Prostate gland (tissue), 2 donors: Measurements from ENCODE around the gene TBCK. TPM values are rescaled to one million over a fixed set of nuclear protein-coding genes. Genes with fewer than 3 reads are reported as not detected.

ENCODE experiments used
- DNase-seq: peaks from one replicate; pipeline ENCODE4 v3.0.0-alpha.2; 2019; ENCODE audit warnings: low spot score
- H3K27ac ChIP-seq, 2 donors: fragments of 200-600 bp; sonication (generic); 2 replicates each; pipeline ENCODE4 v1.5.1; 2017 to 2019
- H3K27me3 ChIP-seq: fragments of 200-600 bp; sonication (generic); replicated peaks from 2 replicates; pipeline ENCODE4 v1.5.1; 2019; ENCODE audit not compliant: insufficient read depth
- H3K36me3 ChIP-seq, 2 donors: fragments of 200-600 bp; sonication (generic); 1 replicate in 1 of 2; 2 replicates in 1 of 2; pipeline versions ENCODE4 v1.5.1 to v1.8.1; 2017 to 2019
- H3K4me1 ChIP-seq: fragments of 200-600 bp; sonication (generic); replicated peaks from 2 replicates; pipeline ENCODE4 v1.5.1; 2019
- H3K4me3 ChIP-seq, 2 donors: fragments of 200-600 bp; sonication (generic); 2 replicates each; pipeline ENCODE4 v1.5.1; 2017 to 2019
- H3K9me3 ChIP-seq: fragments of 200-600 bp; sonication (generic); 2 replicates; pipeline ENCODE4 v1.5.1; 2017
- POLR2A ChIP-seq: fragments of 450-650 bp; IDR thresholded peaks from one replicate; pipeline ENCODE4 v1.6.1; 2016; ENCODE audit warnings: antibody characterized with exemption, mild to moderate bottlenecking
- POLR2AphosphoS5 ChIP-seq: sonication (generic); formaldehyde crosslinking; IDR thresholded peaks from one replicate; pipeline ENCODE4 v1.6.1; 2017; ENCODE audit warnings: antibody characterized with exemption
- WGBS: methylation state at CpG from one replicate; pipeline ENCODE4 v1.1.5; 2018; 5-methylcytosine and 5-hydroxymethylcytosine counted together
- intact Hi-C: fragments of 100-400 bp; cut with DNase I; formaldehyde crosslinking; loops from one replicate; pipeline ENCODE4 v1.14.2; 2022
- total RNA-seq, 2 donors: library from RNA; depleted of rRNA; stranded (reverse); fragments of >200 nt; gene quantifications; one replicate each; pipeline ENCODE4 v1.1.0, GENCODE V29; 2016
- TF ChIP-seq, protein P1 (sequence below), 4 experiments: fragments of 200-600 bp in 2 of 4; fragments of 450-650 bp in 2 of 4; sonication (generic) in 2 of 4; IDR thresholded peaks; 1 replicate in 3 of 4; 2 replicates in 1 of 4; pipeline ENCODE4 v1.5.1; 2016 to 2019; ENCODE audit warnings: antibody characterized with exemption in 4 of 4, mild to moderate bottlenecking in 2 of 4, moderate library complexity in 2 of 4

The TBCK gene
- total RNA-seq, 2 donors from 2014 or later = 29.8 to 32.3 TPM

DNA sequence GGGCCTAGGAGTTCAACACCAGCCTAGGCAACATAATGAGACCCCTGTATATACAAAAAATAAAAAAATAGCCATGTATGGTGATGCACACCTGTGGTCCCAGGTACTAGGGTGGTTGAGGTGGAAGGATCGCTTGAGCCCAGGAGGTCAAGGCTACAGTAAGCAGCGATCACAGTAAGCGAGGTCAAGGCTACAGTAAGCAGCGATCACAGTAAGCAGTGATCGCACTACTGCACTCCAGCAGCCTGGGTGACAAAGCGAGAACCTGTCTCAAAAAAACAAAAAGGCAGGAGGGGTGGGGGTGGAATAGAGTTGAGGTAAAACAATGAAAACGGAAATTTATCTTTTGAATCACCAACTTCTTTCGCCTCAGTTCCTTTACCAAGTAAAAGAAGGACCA lies 29.4 kb downstream of the TBCK start:
- intact Hi-C loops = no loop called here
- Histone ChIP-seq H3K27me3 (no peaks in the 10 kb centered on the region), H3K36me3 (no peaks in the 10 kb centered on the region), H3K4me3 (no peak overlapping the region), H3K27ac (no peak overlapping the region), H3K9me3 (no peaks in the 10 kb centered on the region), H3K4me1 (no peaks in the 10 kb centered on the region)
- DNase-seq = no peak
- 98% methylated on average over 8 of the region's 8 CpGs for WGBS
- no peak for TF ChIP-seq POLR2A
- TF ChIP-seq, protein P1, sequence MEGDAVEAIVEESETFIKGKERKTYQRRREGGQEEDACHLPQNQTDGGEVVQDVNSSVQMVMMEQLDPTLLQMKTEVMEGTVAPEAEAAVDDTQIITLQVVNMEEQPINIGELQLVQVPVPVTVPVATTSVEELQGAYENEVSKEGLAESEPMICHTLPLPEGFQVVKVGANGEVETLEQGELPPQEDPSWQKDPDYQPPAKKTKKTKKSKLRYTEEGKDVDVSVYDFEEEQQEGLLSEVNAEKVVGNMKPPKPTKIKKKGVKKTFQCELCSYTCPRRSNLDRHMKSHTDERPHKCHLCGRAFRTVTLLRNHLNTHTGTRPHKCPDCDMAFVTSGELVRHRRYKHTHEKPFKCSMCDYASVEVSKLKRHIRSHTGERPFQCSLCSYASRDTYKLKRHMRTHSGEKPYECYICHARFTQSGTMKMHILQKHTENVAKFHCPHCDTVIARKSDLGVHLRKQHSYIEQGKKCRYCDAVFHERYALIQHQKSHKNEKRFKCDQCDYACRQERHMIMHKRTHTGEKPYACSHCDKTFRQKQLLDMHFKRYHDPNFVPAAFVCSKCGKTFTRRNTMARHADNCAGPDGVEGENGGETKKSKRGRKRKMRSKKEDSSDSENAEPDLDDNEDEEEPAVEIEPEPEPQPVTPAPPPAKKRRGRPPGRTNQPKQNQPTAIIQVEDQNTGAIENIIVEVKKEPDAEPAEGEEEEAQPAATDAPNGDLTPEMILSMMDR (IDR thresholded peaks at IDR 0.05) = no peak

DNA sequence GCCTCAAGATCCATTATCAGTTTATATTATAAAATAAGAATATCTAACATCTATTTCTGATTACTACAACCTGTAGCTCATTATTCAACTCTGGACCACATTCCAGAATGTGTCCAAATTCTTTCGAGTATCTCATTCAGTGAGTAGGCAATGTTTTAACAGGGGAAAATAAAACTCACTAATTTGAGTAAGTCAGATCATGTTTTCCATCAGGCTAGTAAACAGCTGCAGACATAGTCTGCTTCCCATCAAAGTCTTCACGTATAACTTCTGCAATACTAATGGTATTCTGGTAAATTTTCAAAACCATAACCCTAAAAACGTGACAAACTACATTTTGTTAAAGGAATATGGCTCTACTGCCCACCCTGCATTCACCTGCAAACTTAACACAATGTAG lies 31.8 kb downstream of the TBCK start:
- DNase-seq = no peak
- no peak overlapping the region for H3K27ac ChIP-seq
- WGBS = 71% methylated on average over 3 of the region's 3 CpGs
- intact Hi-C loops = no loop called here
- H3K36me3 ChIP-seq = no peaks in the 10 kb centered on the region
- no peaks in the 10 kb centered on the region for H3K9me3 ChIP-seq
- H3K4me3 ChIP-seq = no peak overlapping the region
- H3K4me1 ChIP-seq = no peaks in the 10 kb centered on the region
- no peaks in the 10 kb centered on the region for H3K27me3 ChIP-seq
- no peak for TF ChIP-seq POLR2AphosphoS5
- TF ChIP-seq POLR2A = no peak
- TF ChIP-seq, protein P1 (IDR thresholded peaks at IDR 0.05) = no peak

DNA sequence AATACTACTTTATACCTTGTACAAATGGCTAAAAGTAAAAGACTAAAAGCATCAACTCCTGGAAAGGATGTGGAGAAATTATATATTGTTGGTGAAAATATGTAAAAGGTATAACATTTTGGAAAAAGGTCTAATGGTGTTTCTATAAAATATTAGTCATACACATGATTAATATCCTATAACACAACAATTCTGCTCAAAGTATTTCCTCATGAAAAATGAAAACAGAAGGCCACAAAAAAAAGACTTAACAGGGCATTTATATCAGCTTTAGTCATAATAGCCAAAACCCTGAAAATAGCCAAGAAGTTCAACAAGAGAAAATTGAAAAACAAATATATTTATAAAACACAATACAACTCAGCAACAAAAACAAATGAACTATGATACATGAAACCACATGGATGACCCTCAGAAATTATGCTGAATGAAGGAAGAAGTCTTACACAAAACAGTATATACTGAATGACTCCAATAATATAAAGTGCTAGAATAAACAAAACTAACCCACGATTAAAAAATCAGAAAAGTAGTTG lies 38.8 kb downstream of the TBCK start:
- TF ChIP-seq POLR2A (no peak), POLR2AphosphoS5 (no peak)
- TF ChIP-seq, protein P1 (IDR thresholded peaks at IDR 0.05) = no peak

DNA sequence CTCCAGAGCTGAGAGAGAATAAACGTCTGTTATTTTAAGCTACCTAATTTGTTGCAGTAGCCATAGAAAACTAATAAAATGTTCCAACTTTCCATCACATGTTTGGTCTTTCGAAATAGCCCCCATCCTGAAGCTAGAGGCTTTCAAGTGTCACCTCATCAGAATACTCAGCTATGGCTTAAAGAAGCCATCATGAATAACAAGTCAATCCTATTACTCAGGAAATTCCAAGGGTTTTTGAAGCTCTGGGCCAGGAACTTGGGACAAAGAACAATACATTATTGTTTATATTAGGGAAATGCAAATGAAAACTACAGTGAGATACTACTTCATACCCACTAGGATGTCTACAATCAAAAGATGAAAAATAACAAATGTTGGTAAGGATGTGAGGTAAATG lies 42.2 kb downstream of the TBCK start:
- intact Hi-C loops = no loop called here

More for the DNA sequence above, 38.8 kb downstream of the TBCK start:
- intact Hi-C loops = no loop called here
- 59% methylated on average over 1 of the region's 1 CpG for WGBS
- no peaks in the 10 kb centered on the region for H3K4me1 ChIP-seq
- no peak overlapping the region for H3K27ac ChIP-seq
- no peaks in the 10 kb centered on the region for H3K27me3 ChIP-seq
- H3K4me3 ChIP-seq = no peak overlapping the region
- H3K36me3 ChIP-seq = no peaks in the 10 kb centered on the region
- H3K9me3 ChIP-seq = no peaks in the 10 kb centered on the region
- DNase-seq = no peak

DNA sequence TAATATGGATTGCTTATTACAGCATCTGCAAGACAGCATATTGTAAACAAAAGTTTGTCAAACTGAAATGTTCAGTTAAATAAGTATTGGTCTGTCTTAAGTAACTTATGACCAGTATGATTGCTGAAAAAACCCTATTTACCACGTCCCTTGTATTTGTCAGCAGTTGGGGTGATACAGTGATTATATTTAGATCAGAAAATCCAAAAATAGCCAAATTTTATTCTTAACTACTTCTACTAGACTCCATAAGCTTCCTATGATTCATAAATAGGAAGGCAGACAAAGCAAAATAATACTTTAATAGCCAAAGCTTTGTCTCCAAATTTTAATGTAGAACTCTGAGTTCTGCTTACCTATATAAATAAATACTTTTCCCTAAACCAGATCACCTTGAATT lies 45.3 kb downstream of the TBCK start:
- 93% methylated on average over 1 of the region's 1 CpG for WGBS
- H3K27ac ChIP-seq = no peak overlapping the region
- H3K4me3 ChIP-seq = no peak overlapping the region
- H3K4me1 ChIP-seq = no peaks in the 10 kb centered on the region
- intact Hi-C loops = no loop called here
- no peaks in the 10 kb centered on the region for H3K9me3 ChIP-seq
- no peaks in the 10 kb centered on the region for H3K36me3 ChIP-seq
- no peak for TF ChIP-seq POLR2AphosphoS5
- H3K27me3 ChIP-seq = no peaks in the 10 kb centered on the region
- no peak for DNase-seq

More for the DNA sequence above, 42.2 kb downstream of the TBCK start:
- 51% methylated on average over 2 of the region's 2 CpGs for WGBS
- H3K36me3 ChIP-seq = no peaks in the 10 kb centered on the region
- no peaks in the 10 kb centered on the region for H3K9me3 ChIP-seq
- no peak for DNase-seq
- no peaks in the 10 kb centered on the region for H3K4me1 ChIP-seq
- TF ChIP-seq POLR2AphosphoS5 = no peak
- TF ChIP-seq, protein P1 (IDR thresholded peaks at IDR 0.05) = no peak
- TF ChIP-seq POLR2A = no peak
- no peak overlapping the region for H3K27ac ChIP-seq
- no peaks in the 10 kb centered on the region for H3K27me3 ChIP-seq
- no peak overlapping the region for H3K4me3 ChIP-seq
